SK-N-MC (cell line): ENCODE data around the gene TAC3.

Experiments
- DNase-seq: peaks from one replicate; pipeline ENCODE4 v3.0.0-alpha.2; 2011; ENCODE audit warnings: low read depth, low spot score
- H3K27ac ChIP-seq: fragments of 200-600 bp; sonication (generic); 2 replicates; pipeline ENCODE4 v1.5.1; 2016; ENCODE audit warnings: mixed run types
- H3K36me3 ChIP-seq: fragments of 200-600 bp; sonication (generic); 2 replicates; pipeline ENCODE4 v1.6.1; 2017; ENCODE audit warnings: antibody characterized with exemption, low read length, mixed read lengths; ENCODE audit not compliant: insufficient read depth
- H3K4me3 ChIP-seq: fragments of 200-600 bp; sonication (generic); 2 replicates; pipeline ENCODE4 v1.5.1; 2016
- H3K9ac ChIP-seq: fragments of 200-600 bp; sonication (generic); 2 replicates; pipeline ENCODE4 v1.8.0; 2017; ENCODE audit warnings: mixed run types, mixed read lengths; ENCODE audit not compliant: insufficient read length
- H3K9me3 ChIP-seq: fragments of 200-600 bp; sonication (generic); 2 replicates; pipeline ENCODE4 v1.6.1; 2017; ENCODE audit warnings: low read depth, mild to moderate bottlenecking, antibody characterized with exemption, low read length, moderate library complexity, mixed read lengths
- EZH2 ChIP-seq: fragments of 200-600 bp; sonication (generic); IDR thresholded peaks from one replicate; pipeline ENCODE4 v1.6.1; 2017; ENCODE audit warnings: antibody characterized with exemption
- FOXP2 ChIP-seq: optimal IDR thresholded peaks from 2 replicates; pipeline ENCODE3; 2011; ENCODE audit warnings: mild to moderate bottlenecking, moderate library complexity; ENCODE audit not compliant: insufficient read depth; ENCODE audit errors: extremely low read length, control extremely low read depth
- POLR2AphosphoS5 ChIP-seq: IDR thresholded peaks from 2 replicates; pipeline ENCODE4 v1.6.1; 2012; ENCODE audit warnings: mild to moderate bottlenecking, low read depth, low read length, borderline replicate concordance

The TAC3 gene

GRCh38 chr12:57003395-57003794 lies 12.9 kb downstream of the TAC3 start:
- Histone ChIP-seq H3K9me3 (no peaks in the 10 kb centered on the region), H3K9ac (no peak overlapping the region), H3K27ac (no peak overlapping the region), H3K36me3 (peaks cover 46% of the 10 kb centered on the region), H3K4me3 (no peak overlapping the region)
- TF ChIP-seq FOXP2 (no peak), EZH2 (no peak), POLR2AphosphoS5 (no peak)
- no peak for DNase-seq

GRCh38 chr12:57001448-57001906 lies 14.9 kb downstream of the TAC3 start:
- DNase-seq: no peak
- Histone ChIP-seq H3K4me3 (no peak overlapping the region), H3K36me3 (peaks cover 46% of the 10 kb centered on the region), H3K27ac (no peak overlapping the region), H3K9ac (no peak overlapping the region), H3K9me3 (no peaks in the 10 kb centered on the region)
- TF ChIP-seq POLR2AphosphoS5 (no peak), EZH2 (no peak), FOXP2 (no peak)

- DNase-seq: no peak
- Histone ChIP-seq H3K4me3 (no peak overlapping the region), H3K9ac (no peak overlapping the region), H3K9me3 (no peaks in the 10 kb centered on the region), H3K36me3 (peaks cover 46% of the 10 kb centered on the region), H3K27ac (no peak overlapping the region)
- TF ChIP-seq POLR2AphosphoS5: no peak
- no peak for TF ChIP-seq FOXP2
- TF ChIP-seq EZH2: no peak
Observed at GRCh38 chr12:57000393-57000792, 15.9 kb downstream of the TAC3 start.

DNA sequence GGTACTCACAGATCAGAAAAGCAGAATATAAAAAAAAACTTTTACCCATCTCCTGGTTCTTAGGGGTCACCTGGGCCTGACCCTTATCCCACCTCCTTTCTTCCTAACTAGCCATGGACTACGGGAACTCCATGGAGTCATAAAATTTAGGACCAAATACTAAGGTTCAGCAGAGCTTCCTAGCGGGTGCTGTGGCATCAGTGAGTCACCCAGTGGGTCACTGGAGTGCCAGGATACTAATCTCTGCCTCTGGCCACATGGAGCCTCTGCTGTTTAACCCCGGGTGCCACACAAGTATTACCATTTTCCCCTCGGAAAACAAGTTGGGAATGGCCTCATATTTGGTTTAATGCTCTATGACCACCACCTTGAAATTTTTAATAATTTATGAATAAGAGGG lies 16.9 kb downstream of the TAC3 start:
- TF ChIP-seq POLR2AphosphoS5 (no peak), FOXP2 (no peak), EZH2 (no peak)
- Histone ChIP-seq H3K4me3 (no peak overlapping the region), H3K9me3 (no peaks in the 10 kb centered on the region), H3K9ac (no peak overlapping the region), H3K27ac (no peak overlapping the region), H3K36me3 (peaks cover 42% of the 10 kb centered on the region)
- DNase-seq: no peak

DNA sequence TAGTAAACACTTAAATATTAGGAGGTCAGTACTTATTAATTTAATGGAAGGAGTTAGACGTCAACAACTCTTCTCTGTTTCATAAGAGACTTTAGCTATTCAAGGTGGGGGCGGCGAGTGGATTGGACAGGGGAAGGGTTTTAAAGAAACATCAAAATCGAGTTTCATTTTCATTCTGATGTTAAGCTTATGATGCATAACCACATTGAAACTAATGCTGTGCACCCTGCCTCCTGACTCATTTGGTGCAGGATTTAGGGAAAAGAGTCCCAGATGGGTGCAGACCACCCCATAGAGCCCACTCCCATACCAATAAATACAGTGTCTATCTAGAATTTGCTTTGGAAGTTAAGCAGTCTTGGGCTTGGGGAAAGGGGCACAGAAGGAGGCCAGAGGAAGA lies 17.3 kb downstream of the TAC3 start:
- no peak overlapping the region for H3K27ac ChIP-seq
- H3K9ac ChIP-seq: no peak overlapping the region
- H3K36me3 ChIP-seq: peaks cover 37% of the 10 kb centered on the region
- H3K9me3 ChIP-seq: no peaks in the 10 kb centered on the region
- no peak overlapping the region for H3K4me3 ChIP-seq
- no peak for DNase-seq
- TF ChIP-seq POLR2AphosphoS5: no peak
- TF ChIP-seq EZH2: no peak
- TF ChIP-seq FOXP2: no peak

DNA sequence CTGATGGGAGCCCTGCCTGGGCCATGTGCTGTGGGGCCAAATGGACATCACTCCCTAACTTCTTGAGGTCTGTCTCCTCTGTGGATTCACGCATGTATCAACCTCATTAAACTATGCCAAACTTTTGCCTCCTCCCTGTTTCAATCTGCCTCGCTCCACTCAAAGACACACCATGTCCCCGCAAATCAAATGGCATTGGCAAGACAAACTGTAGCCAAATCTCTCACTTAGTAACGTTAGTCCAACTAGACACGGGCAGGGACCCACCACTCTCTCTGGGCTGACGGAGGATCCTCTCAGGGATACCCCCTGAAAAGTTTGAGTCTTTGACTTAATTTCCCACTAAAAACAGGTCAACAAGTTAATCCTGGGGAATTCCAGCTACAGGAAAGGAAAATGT lies 18.0 kb downstream of the TAC3 start:
- Histone ChIP-seq H3K9ac (no peak overlapping the region), H3K27ac (no peak overlapping the region), H3K9me3 (no peaks in the 10 kb centered on the region), H3K36me3 (peaks cover 31% of the 10 kb centered on the region), H3K4me3 (no peak overlapping the region)
- no peak for DNase-seq
- TF ChIP-seq FOXP2 (no peak), POLR2AphosphoS5 (no peak), EZH2 (no peak)

DNA sequence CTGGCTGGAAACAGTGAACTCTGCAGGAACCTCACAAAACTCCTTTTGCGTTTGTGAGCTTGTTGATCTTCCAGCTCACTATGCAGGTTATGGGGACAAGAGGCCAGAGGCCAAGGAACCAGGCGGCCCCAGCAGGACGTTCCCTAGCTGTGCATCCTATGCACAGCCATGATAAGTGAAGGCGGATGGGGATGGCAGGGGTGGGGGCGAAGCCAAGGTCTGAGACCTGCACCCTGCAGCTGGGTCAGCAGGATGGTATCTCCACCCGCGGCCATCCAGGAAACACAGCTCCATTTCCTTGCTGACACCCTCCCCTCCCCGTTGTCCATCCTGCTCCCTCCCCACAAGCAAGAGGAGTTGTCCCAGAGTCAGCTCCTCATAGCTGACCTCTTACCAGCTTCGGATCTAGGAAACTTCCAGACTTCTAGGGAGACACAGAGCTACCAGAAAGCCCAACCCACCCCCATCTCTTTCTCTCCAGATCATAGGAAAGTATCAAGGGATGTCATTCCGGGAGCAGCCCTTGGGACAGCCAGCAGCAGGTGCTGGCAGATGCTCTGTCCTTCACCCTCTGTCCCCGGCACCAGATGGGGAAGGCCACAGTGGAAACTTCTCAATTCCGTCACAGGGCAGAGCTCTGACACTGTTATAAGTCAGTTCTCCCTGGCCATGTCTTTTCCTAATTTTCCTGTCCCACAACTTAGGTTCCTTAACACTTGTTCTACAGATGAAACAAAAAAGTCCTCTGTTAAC lies 19.4 kb downstream of the TAC3 start:
- no peak for DNase-seq
- Histone ChIP-seq H3K9ac (no peak overlapping the region), H3K9me3 (no peaks in the 10 kb centered on the region), H3K27ac (no peak overlapping the region), H3K36me3 (peaks cover 17% of the 10 kb centered on the region), H3K4me3 (no peak overlapping the region)
- TF ChIP-seq POLR2AphosphoS5 (no peak), EZH2 (no peak), FOXP2 (no peak)

DNA sequence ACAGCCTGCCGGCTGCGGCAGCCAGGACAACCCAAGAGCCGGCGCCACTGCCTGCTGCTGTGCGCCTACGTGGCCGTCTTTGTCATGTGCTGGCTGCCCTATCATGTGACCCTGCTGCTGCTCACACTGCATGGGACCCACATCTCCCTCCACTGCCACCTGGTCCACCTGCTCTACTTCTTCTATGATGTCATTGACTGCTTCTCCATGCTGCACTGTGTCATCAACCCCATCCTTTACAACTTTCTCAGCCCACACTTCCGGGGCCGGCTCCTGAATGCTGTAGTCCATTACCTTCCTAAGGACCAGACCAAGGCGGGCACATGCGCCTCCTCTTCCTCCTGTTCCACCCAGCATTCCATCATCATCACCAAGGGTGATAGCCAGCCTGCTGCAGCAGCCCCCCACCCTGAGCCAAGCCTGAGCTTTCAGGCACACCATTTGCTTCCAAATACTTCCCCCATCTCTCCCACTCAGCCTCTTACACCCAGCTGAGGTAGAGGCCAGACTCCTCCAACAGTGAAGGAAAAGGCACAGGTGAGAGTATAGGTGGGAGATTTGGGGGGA lies 20.3 kb downstream of the TAC3 start:
- DNase-seq: no peak
- H3K9ac ChIP-seq: no peak overlapping the region
- H3K27ac ChIP-seq: no peak overlapping the region
- no peaks in the 10 kb centered on the region for H3K9me3 ChIP-seq
- no peak overlapping the region for H3K4me3 ChIP-seq
- H3K36me3 ChIP-seq: peaks cover 10% of the 10 kb centered on the region
- TF ChIP-seq FOXP2 (no peak), EZH2 (no peak), POLR2AphosphoS5 (no peak)

GRCh38 chr12:56995201-56995929 lies 21.0 kb downstream of the TAC3 start:
- no peak overlapping the region for H3K27ac ChIP-seq
- no peak for DNase-seq
- H3K36me3 ChIP-seq: peaks cover 5% of the 10 kb centered on the region; the same call in 1 of the 2 replicates
- H3K9ac ChIP-seq: no peak overlapping the region
- H3K4me3 ChIP-seq: no peak overlapping the region
- H3K9me3 ChIP-seq: no peaks in the 10 kb centered on the region
- TF ChIP-seq FOXP2 (no peak), POLR2AphosphoS5 (no peak), EZH2 (no peak)
